Cardiac muscle cell (in vitro differentiated cells and primary cell): ENCODE data around the gene MICAL2. TPM values are rescaled to one million over a fixed set of nuclear protein-coding genes. Genes with fewer than 3 reads are reported as not detected.
A peak's percentile ranks its signal among the peaks of the same experiment; 100 is the strongest.

ENCODE experiments used
- DNase-seq, 2 donors: peaks; one replicate each; pipeline versions ENCODE4 v3.0.0 to v3.0.0-alpha.2; 2010 to 2017; ENCODE audit warnings: low read depth in 1 of 2, low spot score in 1 of 2
- H3K27ac ChIP-seq: fragments of 200-600 bp; sonication (generic); 2 replicates; pipeline ENCODE4 v1.5.1; 2016
- H3K27me3 ChIP-seq: fragments of 200-600 bp; sonication (generic); 2 replicates; pipeline ENCODE4 v1.6.0; 2016; ENCODE audit warnings: control low read depth
- H3K36me3 ChIP-seq: fragments of 200-600 bp; sonication (generic); 2 replicates; pipeline ENCODE4 v1.5.1; 2016; ENCODE audit warnings: control low read depth
- H3K4me1 ChIP-seq: fragments of 200-600 bp; sonication (generic); 2 replicates; pipeline ENCODE4 v1.8.1; 2017; ENCODE audit warnings: low read depth, mild to moderate bottlenecking, mixed run types
- H3K4me3 ChIP-seq: fragments of 200-600 bp; sonication (generic); 2 replicates; pipeline ENCODE4 v1.5.1; 2016; ENCODE audit warnings: mild to moderate bottlenecking
- H3K9me3 ChIP-seq: fragments of 200-600 bp; sonication (generic); 2 replicates; pipeline ENCODE4 v1.5.1; 2017; ENCODE audit warnings: low read depth, mild to moderate bottlenecking, control low read depth
- CTCF ChIP-seq: IDR thresholded peaks from 2 replicates; pipeline ENCODE4 v1.5.1; 2012; ENCODE audit warnings: low read depth, mild to moderate bottlenecking, low read length
- polyA plus RNA-seq: library from polyadenylated mRNA; unstranded; fragments of >200 nt; fragmentation: Nextera tagmentation; extraction: Ambion mirVana; gene quantifications from 2 replicates; pipeline ENCODE4 v1.2.1, GENCODE V29; 2016
- total RNA-seq: library from RNA; depleted of rRNA; stranded (reverse); fragments of >200 nt; gene quantifications from 2 replicates; pipeline ENCODE4 v1.2.3, GENCODE V29; 2016

Gene MICAL2
- total and polyA plus RNA-seq, 2 experiments from 2014 or later = 153 to 178 TPM

- peak overlapping the region; percentile 99 for H3K27ac ChIP-seq
- H3K4me1 ChIP-seq = peaks cover 61% of the 10 kb centered on the region
- no peaks in the 10 kb centered on the region for H3K27me3 ChIP-seq
- H3K36me3 ChIP-seq = no peaks in the 10 kb centered on the region
- H3K4me3 ChIP-seq = no peak overlapping the region
- no peaks in the 10 kb centered on the region for H3K9me3 ChIP-seq
- no peak for DNase-seq
- TF ChIP-seq CTCF = no peak
These were observed 45.3 kb downstream of the MICAL2 start for GRCh38 chr11:12155696-12156095.

- Histone ChIP-seq H3K36me3 (no peaks in the 10 kb centered on the region), H3K4me3 (no peak overlapping the region), H3K27ac (peak overlapping the region; percentile 99), H3K27me3 (no peaks in the 10 kb centered on the region), H3K4me1 (peaks cover 61% of the 10 kb centered on the region), H3K9me3 (no peaks in the 10 kb centered on the region)
- TF ChIP-seq CTCF = no peak
- no peak for DNase-seq
These were observed 46.1 kb downstream of the MICAL2 start for GRCh38 chr11:12156301-12157140.

GRCh38 chr11:12157241-12157661, 46.9 kb downstream of the MICAL2 start:
- Histone ChIP-seq H3K27me3 (no peaks in the 10 kb centered on the region), H3K4me3 (no peak overlapping the region), H3K27ac (peak overlapping the region; percentile 99), H3K4me1 (peaks cover 68% of the 10 kb centered on the region), H3K36me3 (peaks cover 3% of the 10 kb centered on the region), H3K9me3 (no peaks in the 10 kb centered on the region)
- TF ChIP-seq CTCF = no peak
- peak in 1 of 2 donors; percentile 78 for DNase-seq

- Histone ChIP-seq H3K9me3 (no peaks in the 10 kb centered on the region), H3K4me1 (peaks cover 83% of the 10 kb centered on the region), H3K27me3 (no peaks in the 10 kb centered on the region), H3K36me3 (peaks cover 7% of the 10 kb centered on the region), H3K4me3 (no peak overlapping the region), H3K27ac (peak overlapping the region; percentile 99)
- TF ChIP-seq CTCF = no peak
- DNase-seq = peak; percentile 64 to 86
These were observed 48.5 kb downstream of the MICAL2 start for GRCh38 chr11:12158909-12159308.

GRCh38 chr11:12159351-12160099, 49.1 kb downstream of the MICAL2 start:
- H3K4me1 ChIP-seq = peaks cover 83% of the 10 kb centered on the region
- H3K27me3 ChIP-seq = no peaks in the 10 kb centered on the region
- H3K9me3 ChIP-seq = no peaks in the 10 kb centered on the region
- H3K27ac ChIP-seq = peak overlapping the region; percentile 99
- TF ChIP-seq CTCF = peak; percentile 13
- H3K36me3 ChIP-seq = peaks cover 7% of the 10 kb centered on the region
- H3K4me3 ChIP-seq = no peak overlapping the region
- peak; percentile 57 to 87 for DNase-seq
